Measurements from ENCODE around the gene SPON2.
A peak's percentile ranks its signal among the peaks of the same experiment; 100 is the strongest.
"Not testable (repeated sequence)": the region's sequence is repeated elsewhere in the genome, so short reads cannot be mapped to it uniquely, and the experiment has no call there.

SPON2 gene

GRCh38 chr4:1164444-1164843, 7.9 kb downstream of the SPON2 start:
- no peak for DNase-seq (ENCODE audit: low read depth, low spot score)
- H3K4me3 ChIP-seq (ENCODE audit: low read length) = no peak overlapping the region

GRCh38 chr4:1164040-1164439, 8.3 kb downstream of the SPON2 start:
- no peak overlapping the region for H3K4me3 ChIP-seq (ENCODE audit: low read length)
- no peak for DNase-seq (ENCODE audit: low read depth, low spot score)

GRCh38 chr4:1160351-1160750, 12.0 kb downstream of the SPON2 start:
- DNase-seq (ENCODE audit: low read depth, low spot score) = no peak
- no peak overlapping the region for H3K4me3 ChIP-seq (ENCODE audit: low read length)

DNA sequence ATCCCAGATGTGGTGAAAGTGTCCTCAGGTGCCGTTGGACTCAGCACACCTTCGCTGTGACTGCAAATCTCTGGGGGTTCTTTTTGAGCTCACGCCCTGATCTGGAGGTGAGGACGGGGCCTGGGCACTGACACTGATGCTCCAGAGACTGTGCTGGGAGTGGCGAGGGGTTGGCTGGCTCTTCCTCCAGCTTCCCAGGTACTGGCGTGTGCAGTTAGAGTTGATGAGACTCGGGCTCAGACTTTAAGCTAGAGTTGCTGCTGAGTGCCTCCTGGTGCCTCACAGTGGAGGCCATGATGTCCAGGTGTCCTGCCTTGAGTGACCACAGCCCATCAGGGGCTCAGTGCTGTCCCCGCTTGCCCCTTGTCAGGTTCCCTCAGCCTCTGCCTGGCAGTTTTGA, 16.3 kb downstream of the SPON2 start:
- no peak overlapping the region for H3K4me3 ChIP-seq (ENCODE audit: low read length)
- no peak for DNase-seq (ENCODE audit: low read depth, low spot score)

- H3K4me3 ChIP-seq (ENCODE audit: low read length) = no peak overlapping the region
- no peak for DNase-seq (ENCODE audit: low read depth, low spot score)
Measured at GRCh38 chr4:1155314-1155713, 17.1 kb downstream of the SPON2 start.

GRCh38 chr4:1154523-1155182, 17.7 kb downstream of the SPON2 start:
- no peak overlapping the region for H3K4me3 ChIP-seq (ENCODE audit: low read length)

DNA sequence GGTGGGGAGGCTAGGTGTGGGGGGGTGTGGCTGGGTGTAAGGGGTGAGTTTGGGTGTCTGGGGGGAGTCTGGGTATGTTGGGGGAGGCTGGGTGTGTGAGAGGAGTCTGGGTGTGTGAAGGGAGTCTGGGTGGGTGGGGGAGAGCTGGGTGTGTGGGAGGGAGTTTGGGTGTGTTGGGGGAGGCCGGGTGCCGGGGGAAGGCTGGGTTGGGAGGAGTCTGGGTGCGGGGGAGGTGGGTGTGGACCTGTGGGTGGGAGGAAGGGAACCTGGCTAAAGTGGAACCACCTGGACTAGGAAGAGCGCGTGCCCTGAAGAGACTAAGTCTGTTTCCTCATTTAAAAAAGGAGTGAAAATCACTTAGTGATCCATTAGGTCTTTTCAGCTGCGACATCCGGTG, 18.3 kb downstream of the SPON2 start:
- no peak overlapping the region for H3K4me3 ChIP-seq (ENCODE audit: low read length)
- no peak for DNase-seq (ENCODE audit: low read depth, low spot score)

More at GRCh38 chr4:1154523-1155182, 17.7 kb downstream of the SPON2 start:
- DNase-seq (ENCODE audit: low read depth, low spot score) = no peak

DNA sequence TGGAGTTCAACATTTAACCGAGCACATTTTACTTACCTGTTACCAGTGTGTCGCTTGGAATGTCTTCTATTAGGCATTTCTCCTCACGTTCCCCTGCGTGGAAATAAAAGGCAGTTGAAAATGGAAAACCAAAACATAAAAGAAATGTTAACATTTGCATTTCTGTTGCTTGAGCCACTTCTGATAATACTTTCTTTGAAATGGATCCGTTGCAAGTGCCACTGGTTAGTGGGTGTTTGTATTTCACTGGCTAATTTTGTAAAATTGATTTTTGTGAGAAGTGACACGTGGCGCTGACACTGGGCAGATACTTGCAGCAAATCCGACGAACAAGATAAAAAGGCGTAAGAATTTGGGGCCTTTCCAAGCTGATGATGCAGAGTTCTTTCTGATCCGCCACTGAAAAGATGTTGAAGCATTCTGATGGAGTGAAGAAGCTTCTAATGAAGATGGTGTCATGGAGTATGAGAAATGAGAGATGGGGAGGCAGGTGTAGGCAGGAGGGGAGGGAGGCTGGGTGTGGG, 18.8 kb downstream of the SPON2 start:
- no peak overlapping the region for H3K4me3 ChIP-seq (ENCODE audit: low read length)
- no peak for DNase-seq (ENCODE audit: low read depth, low spot score)

- H3K4me3 ChIP-seq (ENCODE audit: low read length) = no peak overlapping the region
- DNase-seq (ENCODE audit: low read depth, low spot score) = no peak
Measured at GRCh38 chr4:1152290-1152689, 20.1 kb downstream of the SPON2 start.

GRCh38 chr4:1151541-1151940, 20.8 kb downstream of the SPON2 start:
- no peak for DNase-seq (ENCODE audit: low read depth, low spot score)
- H3K4me3 ChIP-seq (ENCODE audit: low read length) = no peak overlapping the region

DNA sequence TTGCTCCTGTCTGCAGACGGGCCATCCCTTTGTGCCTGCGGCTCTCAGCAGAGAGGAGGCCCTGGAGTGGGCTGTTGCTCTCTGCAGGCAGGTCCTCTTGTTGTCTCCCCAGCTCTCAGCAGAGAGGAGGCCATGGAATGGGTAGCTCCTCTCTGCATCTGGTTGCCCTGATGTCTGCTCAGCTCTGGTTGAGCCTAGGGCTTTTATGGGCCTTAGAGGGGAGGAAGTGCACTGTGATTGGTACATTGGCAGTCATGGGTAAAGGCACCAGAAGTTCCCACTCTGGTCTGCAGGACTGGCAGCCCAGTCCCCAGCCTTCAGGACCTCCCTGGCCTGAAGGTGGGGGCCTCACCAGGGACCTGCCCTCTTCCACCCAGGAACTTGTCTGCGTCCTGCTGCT, 21.5 kb downstream of the SPON2 start:
- no peak overlapping the region for H3K4me3 ChIP-seq (ENCODE audit: low read length)
- no peak for DNase-seq (ENCODE audit: low read depth, low spot score)

DNA sequence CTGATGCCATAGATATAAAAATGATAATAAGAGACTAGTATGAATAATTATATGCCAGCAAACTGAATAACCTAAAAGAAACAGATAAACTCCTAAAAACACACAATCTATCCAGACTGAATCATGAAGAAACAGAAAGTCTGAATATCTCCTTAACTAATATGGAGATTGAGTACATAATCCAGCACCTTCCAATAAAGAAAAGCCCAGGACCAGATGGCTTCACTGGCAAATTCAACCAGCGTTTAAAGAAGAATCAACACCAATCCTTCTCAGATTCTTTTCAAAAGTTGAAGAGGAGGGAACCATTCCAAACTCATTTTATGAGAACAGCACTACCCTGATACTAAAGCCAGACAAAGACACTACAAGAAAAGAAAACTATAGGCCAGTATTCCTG, 32.5 kb downstream of the SPON2 start:
- DNase-seq (ENCODE audit: low read depth, low spot score) = no peak
- H3K4me3 ChIP-seq (ENCODE audit: low read length) = no peak overlapping the region

- H3K4me3 ChIP-seq (ENCODE audit: low read length) = peak overlapping the region; percentile 2
- no peak for DNase-seq (ENCODE audit: low read depth, low spot score)
Measured at GRCh38 chr4:1137850-1138249, 34.5 kb downstream of the SPON2 start.

GRCh38 chr4:1137063-1137776, 35.2 kb downstream of the SPON2 start:
- peak overlapping the region; percentile 2 for H3K4me3 ChIP-seq (ENCODE audit: low read length)
- DNase-seq (ENCODE audit: low read depth, low spot score) = peak; percentile 44

DNA sequence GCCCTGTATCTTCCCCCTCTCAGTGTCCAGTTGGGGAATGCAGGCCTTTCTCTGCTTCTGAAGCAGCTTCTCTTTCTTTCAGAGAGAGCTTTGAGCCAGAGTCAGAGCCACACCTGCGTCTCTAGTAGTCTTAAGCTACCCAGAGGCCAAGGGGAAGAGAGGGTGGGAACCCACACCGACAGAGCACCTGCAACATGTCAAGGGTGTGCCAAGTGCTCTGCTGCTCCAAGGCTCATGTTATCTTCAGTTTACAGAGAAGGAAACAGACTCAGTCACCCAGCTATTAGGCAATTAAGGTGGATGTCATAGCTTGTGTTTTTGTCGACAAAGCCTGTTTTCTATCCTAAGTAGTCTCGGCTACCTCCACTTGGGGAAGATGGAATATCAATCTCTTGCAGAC, 36.3 kb downstream of the SPON2 start:
- DNase-seq (ENCODE audit: low read depth, low spot score) = peak; percentile 78
- no peak overlapping the region for H3K4me3 ChIP-seq (ENCODE audit: low read length)

DNA sequence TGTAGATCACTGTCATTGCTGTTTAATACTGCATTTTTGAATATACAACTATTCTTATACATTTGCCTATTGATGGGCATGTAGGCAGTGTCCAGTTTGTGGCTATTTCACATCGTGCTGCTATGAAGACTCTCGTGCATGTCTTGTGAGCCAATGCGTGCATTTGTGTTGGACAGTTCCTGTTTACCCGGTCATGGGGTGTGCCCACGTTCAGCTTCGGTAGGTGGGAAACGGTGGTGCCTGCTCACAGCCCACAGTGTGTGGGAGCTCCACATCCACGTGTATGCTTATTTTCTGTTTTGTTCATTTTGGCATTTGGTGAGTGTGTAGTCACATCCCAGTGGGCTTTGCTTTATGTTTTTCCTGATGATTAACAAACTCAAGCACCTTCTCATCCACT, 39.4 kb downstream of the SPON2 start:
- H3K4me3 ChIP-seq (ENCODE audit: low read length) = no peak overlapping the region
- DNase-seq (ENCODE audit: low read depth, low spot score) = no peak

DNA sequence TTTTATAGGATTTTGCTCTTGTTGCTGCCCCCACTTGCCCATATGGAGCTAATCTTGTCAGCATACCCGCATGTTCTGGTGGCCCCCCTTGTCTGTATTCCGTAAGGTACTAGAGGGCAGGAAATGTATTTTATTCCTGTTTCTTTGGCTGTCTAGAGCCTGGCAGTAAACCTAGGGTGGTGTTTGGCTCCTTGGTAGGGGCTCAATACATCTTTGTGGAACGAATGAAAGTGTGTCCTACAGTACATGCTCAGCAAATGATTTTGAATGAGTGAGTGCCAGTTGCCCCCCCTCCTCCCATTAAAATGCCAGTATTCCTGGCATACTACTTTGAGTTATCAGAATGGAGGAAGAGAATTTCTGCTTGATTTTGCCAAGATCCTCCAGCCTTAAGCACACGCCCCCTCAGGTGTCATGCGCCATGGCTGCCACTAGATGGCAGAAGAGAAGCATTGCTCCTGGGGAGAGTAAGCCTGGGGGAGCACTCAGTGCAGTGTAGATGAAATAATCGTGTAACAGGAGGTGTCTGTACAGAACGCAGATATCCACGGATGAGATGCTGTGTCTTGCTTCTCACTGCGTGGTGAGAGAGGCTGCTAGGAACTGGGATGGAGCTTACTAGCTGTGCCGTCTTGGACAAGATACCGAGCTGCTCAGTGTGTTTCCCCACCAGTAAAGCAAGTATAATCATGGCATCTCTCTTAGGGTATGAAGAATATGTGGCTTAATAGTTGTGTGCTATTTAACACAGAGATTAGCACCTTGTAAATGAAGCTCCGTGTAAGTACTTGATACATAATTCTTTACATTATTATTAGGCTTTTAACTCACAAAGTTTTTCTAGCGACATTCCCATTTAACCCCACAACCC, 41.8 kb downstream of the SPON2 start:
- H3K4me3 ChIP-seq (ENCODE audit: low read length) = no peak overlapping the region
- peak; percentile 74 for DNase-seq (ENCODE audit: low read depth, low spot score)

GRCh38 chr4:1126506-1126905, 45.9 kb downstream of the SPON2 start:
- no peak overlapping the region for H3K4me3 ChIP-seq (ENCODE audit: low read length)
- no peak for DNase-seq (ENCODE audit: low read depth, low spot score)

- H3K4me3 ChIP-seq (ENCODE audit: low read length); DNase-seq (ENCODE audit: low read depth, low spot score): not testable (repeated sequence)
Measured at GRCh38 chr4:1125466-1125865, 46.9 kb downstream of the SPON2 start.

DNA sequence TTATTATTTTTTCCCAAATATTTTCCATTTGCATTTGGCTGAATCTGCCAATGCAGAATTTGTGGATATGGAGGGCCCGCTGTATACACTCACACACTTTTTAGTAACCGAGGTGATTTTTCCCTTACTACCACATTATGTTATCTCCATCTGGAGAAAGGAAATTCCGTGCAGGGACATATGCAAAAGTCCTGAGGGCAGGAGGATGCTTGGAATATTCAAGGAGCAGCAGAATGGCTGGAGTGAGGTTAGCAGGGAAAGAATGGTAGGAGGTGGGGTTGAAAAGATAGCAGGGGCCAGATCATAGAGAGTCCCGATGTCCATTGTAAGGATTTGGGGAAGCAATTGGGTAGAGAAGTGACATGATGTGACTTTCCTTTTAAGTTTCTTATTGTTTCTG, 47.6 kb downstream of the SPON2 start:
- DNase-seq (ENCODE audit: low read depth, low spot score) = no peak
- H3K4me3 ChIP-seq (ENCODE audit: low read length) = no peak overlapping the region
